Peyer's patch (tissue), 4 donors: ENCODE data around the gene CST3.

Source experiments
- POLR2A ChIP-seq, 2 donors: fragments of 450-650 bp; IDR thresholded peaks; one replicate each; pipeline ENCODE4 v1.5.1; 2017; ENCODE audit warnings: antibody characterized with exemption in 2 of 2, mild to moderate bottlenecking in 2 of 2, moderate library complexity in 2 of 2
- TF ChIP-seq, protein P1 (sequence below), 6 experiments: fragments of 450-650 bp in 4 of 6; fragments of 200-600 bp in 2 of 6; sonication (generic) in 1 of 6; IDR thresholded peaks; one replicate each; pipeline ENCODE4 v1.5.1; 2017 to 2019; ENCODE audit warnings: antibody characterized with exemption in 6 of 6, mild to moderate bottlenecking in 3 of 6, moderate library complexity in 1 of 6

GRCh38 chr20:23649830-23650417 lies 12.2 kb upstream of the CST3 start:
- TF ChIP-seq POLR2A (IDR thresholded peaks at IDR 0.05), result no peak
- TF ChIP-seq, protein P1, sequence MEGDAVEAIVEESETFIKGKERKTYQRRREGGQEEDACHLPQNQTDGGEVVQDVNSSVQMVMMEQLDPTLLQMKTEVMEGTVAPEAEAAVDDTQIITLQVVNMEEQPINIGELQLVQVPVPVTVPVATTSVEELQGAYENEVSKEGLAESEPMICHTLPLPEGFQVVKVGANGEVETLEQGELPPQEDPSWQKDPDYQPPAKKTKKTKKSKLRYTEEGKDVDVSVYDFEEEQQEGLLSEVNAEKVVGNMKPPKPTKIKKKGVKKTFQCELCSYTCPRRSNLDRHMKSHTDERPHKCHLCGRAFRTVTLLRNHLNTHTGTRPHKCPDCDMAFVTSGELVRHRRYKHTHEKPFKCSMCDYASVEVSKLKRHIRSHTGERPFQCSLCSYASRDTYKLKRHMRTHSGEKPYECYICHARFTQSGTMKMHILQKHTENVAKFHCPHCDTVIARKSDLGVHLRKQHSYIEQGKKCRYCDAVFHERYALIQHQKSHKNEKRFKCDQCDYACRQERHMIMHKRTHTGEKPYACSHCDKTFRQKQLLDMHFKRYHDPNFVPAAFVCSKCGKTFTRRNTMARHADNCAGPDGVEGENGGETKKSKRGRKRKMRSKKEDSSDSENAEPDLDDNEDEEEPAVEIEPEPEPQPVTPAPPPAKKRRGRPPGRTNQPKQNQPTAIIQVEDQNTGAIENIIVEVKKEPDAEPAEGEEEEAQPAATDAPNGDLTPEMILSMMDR (IDR thresholded peaks at IDR 0.05), result no peak
